NCI-H748 treated with DMSO at 0.1 percent for 48 hours (cell line): ENCODE measurements around the gene ATXN10.
A peak's percentile ranks its signal among the peaks of the same experiment; 100 is the strongest.
"Not testable (repeated sequence)": the region's sequence is repeated elsewhere in the genome, so short reads cannot be mapped to it uniquely, and the experiment has no call there.

Source experiments
- DNase-seq: peaks from one replicate; lab custom pipeline; 2025; lab: John Stamatoyannopoulos, UW

Gene ATXN10

GRCh38 chr22:45671783-45672563 is at the start of gene ATXN10:
TSS of gene ATXN10 (plus strand) at chr22:45671834. CDS start at chr22:45672064, 230 bp downstream.
- DNase-seq: peak; percentile 69

GRCh38 chr22:45621836-45622600 is 49.6 kb upstream of the ATXN10 start:
- DNase-seq: no peak

- not testable (repeated sequence) for DNase-seq
Observed at GRCh38 chr22:45623464-45624145, 48.0 kb upstream of the ATXN10 start.

GRCh38 chr22:45626198-45626651 is 45.4 kb upstream of the ATXN10 start:
- DNase-seq: no peak

GRCh38 chr22:45627489-45628233 is 44.0 kb upstream of the ATXN10 start:
- DNase-seq: no peak

- no peak for DNase-seq
Observed at GRCh38 chr22:45628515-45628914, 43.1 kb upstream of the ATXN10 start.

GRCh38 chr22:45629469-45630089 is 42.1 kb upstream of the ATXN10 start:
- DNase-seq: peak; percentile 29

GRCh38 chr22:45630436-45630835 is 41.2 kb upstream of the ATXN10 start:
- DNase-seq: no peak

GRCh38 chr22:45631140-45631840 is 40.3 kb upstream of the ATXN10 start:
- DNase-seq: no peak

GRCh38 chr22:45631841-45632238 is 39.8 kb upstream of the ATXN10 start:
- no peak for DNase-seq

- no peak for DNase-seq
Observed at GRCh38 chr22:45632791-45633515, 38.7 kb upstream of the ATXN10 start.

- DNase-seq: no peak
Observed at GRCh38 chr22:45636683-45637082, 35.0 kb upstream of the ATXN10 start.

GRCh38 chr22:45638197-45638596 is 33.4 kb upstream of the ATXN10 start:
- DNase-seq: no peak

- DNase-seq: no peak
Observed at GRCh38 chr22:45638834-45639746, 32.5 kb upstream of the ATXN10 start.

- no peak for DNase-seq
Observed at GRCh38 chr22:45639747-45640102, 31.9 kb upstream of the ATXN10 start.

- no peak for DNase-seq
Observed at GRCh38 chr22:45640291-45640940, 31.2 kb upstream of the ATXN10 start.

- DNase-seq: no peak
Observed at GRCh38 chr22:45640941-45641621, 30.6 kb upstream of the ATXN10 start.

- no peak for DNase-seq
Observed at GRCh38 chr22:45642986-45643385, 28.6 kb upstream of the ATXN10 start.
